MM.1S (cell line): ENCODE data around the gene ODR4.

ENCODE experiments used
- DNase-seq: peaks from one replicate; pipeline ENCODE4 v3.0.0-alpha.2; 2015
- H2AFZ ChIP-seq: fragments of 300-600 bp; sonication (generic); 2 replicates; pipeline ENCODE4 v1.6.0; 2016; ENCODE audit warnings: antibody characterized with exemption, low read length
- H3F3A ChIP-seq: fragments of 300-600 bp; sonication (generic); 2 replicates; pipeline ENCODE4 v1.6.1; 2016; ENCODE audit warnings: mild to moderate bottlenecking, antibody characterized with exemption, low read length, moderate library complexity, mixed read lengths; ENCODE audit not compliant: insufficient read depth
- H3K27ac ChIP-seq: fragments of 300-600 bp; sonication (generic); 2 replicates; pipeline ENCODE4 v1.5.1; 2016; ENCODE audit warnings: mild to moderate bottlenecking, low read length
- H3K27me3 ChIP-seq: fragments of 300-600 bp; sonication (generic); replicated peaks from 2 replicates; pipeline ENCODE4 v1.6.0; 2016; ENCODE audit warnings: low read length; ENCODE audit not compliant: insufficient read depth
- H3K36me3 ChIP-seq: fragments of 300-600 bp; sonication (generic); replicated peaks from 2 replicates; pipeline ENCODE4 v1.6.1; 2016; ENCODE audit warnings: mild to moderate bottlenecking, low read length, mixed read lengths; ENCODE audit not compliant: insufficient read depth
- H3K4me1 ChIP-seq: fragments of 300-600 bp; sonication (generic); 2 replicates; pipeline ENCODE4 v1.6.1; 2016; ENCODE audit warnings: low read length, mixed read lengths
- H3K4me2 ChIP-seq: fragments of 300-600 bp; sonication (generic); 2 replicates; pipeline ENCODE4 v1.6.0; 2016; ENCODE audit warnings: low read depth, low read length
- H3K4me3 ChIP-seq: fragments of 300-600 bp; sonication (generic); 2 replicates; pipeline ENCODE4 v1.5.1; 2016; ENCODE audit warnings: low read length, mixed read lengths
- H3K79me2 ChIP-seq: fragments of 300-600 bp; sonication (generic); 2 replicates; pipeline ENCODE4 v1.6.1; 2016; ENCODE audit warnings: mixed run types, low read length, mixed read lengths
- H3K9ac ChIP-seq: fragments of 300-600 bp; sonication (generic); 2 replicates; pipeline ENCODE4 v1.6.1; 2016; ENCODE audit warnings: low read length, mixed read lengths
- H3K9me2 ChIP-seq: fragments of 300-600 bp; sonication (generic); replicated peaks from 2 replicates; pipeline ENCODE4 v1.6.1; 2016; ENCODE audit warnings: mild to moderate bottlenecking, low read length, mixed read lengths; ENCODE audit not compliant: insufficient read depth
- H3K9me3 ChIP-seq: fragments of 300-600 bp; sonication (generic); replicated peaks from 2 replicates; pipeline ENCODE4 v1.6.1; 2016; ENCODE audit warnings: mild to moderate bottlenecking, low read length, mixed read lengths; ENCODE audit not compliant: insufficient read depth
- H4K20me1 ChIP-seq: fragments of 300-600 bp; sonication (generic); 2 replicates; pipeline ENCODE4 v1.6.1; 2016; ENCODE audit warnings: mild to moderate bottlenecking, low read length, moderate library complexity, mixed read lengths; ENCODE audit not compliant: insufficient read depth
- CTCF ChIP-seq: fragments of 300-600 bp; sonication (generic); IDR thresholded peaks from 2 replicates; pipeline ENCODE4 v1.5.1; 2016; ENCODE audit warnings: antibody characterized with exemption, low read length, mixed read lengths
- EZH2 ChIP-seq: fragments of 300-600 bp; sonication (generic); optimal IDR thresholded peaks from 2 replicates; pipeline ENCODE3; 2017; ENCODE audit warnings: low read depth, mild to moderate bottlenecking, antibody characterized with exemption, low read length, mixed read lengths
- EZH2phosphoT487 ChIP-seq: fragments of 300-600 bp; sonication (generic); IDR thresholded peaks from 2 replicates; pipeline ENCODE4 v1.6.1; 2018; ENCODE audit warnings: antibody characterized with exemption, low read length

ODR4 gene

GRCh38 chr1:186440584-186440983 lies 64.9 kb downstream of the ODR4 start:
- Histone ChIP-seq H3K36me3 (no peaks in the 10 kb centered on the region), H3K27ac (no peak overlapping the region), H3K4me1 (no peaks in the 10 kb centered on the region), H3K9me3 (no peaks in the 10 kb centered on the region), H3K79me2 (no peaks in the 10 kb centered on the region), H3F3A (no peaks in the 10 kb centered on the region), H3K4me2 (no peak overlapping the region), H3K27me3 (no peaks in the 10 kb centered on the region), H4K20me1 (no peaks in the 10 kb centered on the region), H3K4me3 (no peak overlapping the region), H3K9ac (no peak overlapping the region), H2AFZ (no peak overlapping the region), H3K9me2 (no peaks in the 10 kb centered on the region)
- no peak for DNase-seq
- TF ChIP-seq CTCF (no peak), EZH2phosphoT487 (no peak), EZH2 (no peak)

GRCh38 chr1:186442651-186443375 lies 67.2 kb downstream of the ODR4 start:
- H3K27me3 ChIP-seq, result no peaks in the 10 kb centered on the region
- H3K9me2 ChIP-seq, result no peaks in the 10 kb centered on the region
- TF ChIP-seq EZH2 (no peak), CTCF (no peak), EZH2phosphoT487 (no peak)
- no peak overlapping the region for H2AFZ ChIP-seq
- no peaks in the 10 kb centered on the region for H3F3A ChIP-seq
- no peaks in the 10 kb centered on the region for H3K79me2 ChIP-seq
- no peak overlapping the region for H3K27ac ChIP-seq
- H3K9me3 ChIP-seq, result no peaks in the 10 kb centered on the region
- H3K4me3 ChIP-seq, result no peak overlapping the region
- no peaks in the 10 kb centered on the region for H3K4me1 ChIP-seq
- H3K4me2 ChIP-seq, result no peak overlapping the region
- no peaks in the 10 kb centered on the region for H4K20me1 ChIP-seq
- no peaks in the 10 kb centered on the region for H3K36me3 ChIP-seq
- H3K9ac ChIP-seq, result no peak overlapping the region
- DNase-seq, result no peak

- TF ChIP-seq CTCF (no peak), EZH2phosphoT487 (no peak), EZH2 (no peak)
- Histone ChIP-seq H3K27me3 (no peaks in the 10 kb centered on the region), H3K9me2 (no peaks in the 10 kb centered on the region), H2AFZ (no peak overlapping the region), H3K27ac (no peak overlapping the region), H3K4me3 (no peak overlapping the region), H3K9me3 (no peaks in the 10 kb centered on the region), H3K36me3 (no peaks in the 10 kb centered on the region), H3K4me1 (no peaks in the 10 kb centered on the region), H3K79me2 (no peaks in the 10 kb centered on the region), H3K4me2 (no peak overlapping the region), H4K20me1 (no peaks in the 10 kb centered on the region), H3F3A (no peaks in the 10 kb centered on the region), H3K9ac (no peak overlapping the region)
- no peak for DNase-seq
These were observed 68.0 kb downstream of the ODR4 start for GRCh38 chr1:186443638-186444037.
